Measurements from ENCODE around the gene TUSC2. TPM values are rescaled to one million over a fixed set of nuclear protein-coding genes. Genes with fewer than 3 reads are reported as not detected.

The TUSC2 gene
- total and polyA plus RNA-seq, 10 of the 15 experiments (the other 5 are each of a cell fraction or from before 2014, with no cell fraction given): 4.0 to 73.8 (median 34.3) TPM

GRCh38 chr3:50358911-50359759 lies 31.1 kb upstream of the TUSC2 start, which contains the start of gene TMEM115:
Gene TMEM115 (minus strand): TSS chr3:50359521. CDS start chr3:50359063, 458 bp downstream.
- Histone ChIP-seq H3K4me3 (peak within 1 kb of the TSS; percentile 78), H3K79me2 (ENCODE audit: control insufficient read depth, insufficient read depth, low read length) (peaks cover 33% of the 10 kb centered on the region), H3K27ac (ENCODE audit: control insufficient read depth, insufficient read depth) (peak within 1 kb of the TSS; percentile 63), H3K4me2 (ENCODE audit: control insufficient read depth, insufficient read depth) (peak within 1 kb of the TSS; percentile 97), H3K36me3 (ENCODE audit: control insufficient read depth in 2 of 2, insufficient read depth in 2 of 2, low read length in 1 of 2) (peaks cover 3 to 17% of the 10 kb centered on the region in 2 experiments; a peak in 2 of 4 replicates), H2AFZ (ENCODE audit: control insufficient read depth, low read depth, low read length) (peak within 1 kb of the TSS; percentile 99), H3K9me3 (replicated peaks; ENCODE audit: control insufficient read depth, insufficient read depth, low read length) (no peaks in the 10 kb centered on the region), H3K9ac (ENCODE audit: control insufficient read depth, insufficient read depth, low read length) (peak within 1 kb of the TSS; percentile 85), H3K27me3 (replicated peaks in 1 of 2; ENCODE audit: control insufficient read depth in 2 of 2, insufficient read depth in 2 of 2, low read length in 1 of 2) (no peaks in the 10 kb centered on the region), H4K20me1 (ENCODE audit: control insufficient read depth, insufficient read depth) (peaks cover 2% of the 10 kb centered on the region; the same call in 1 of the 2 replicates), H3K4me1 (ENCODE audit: control insufficient read depth, insufficient read depth, low read length) (peaks cover 18% of the 10 kb centered on the region)
- DNase-seq (ENCODE audit: low read depth, low spot score) (peak; percentile 93), ATAC-seq (peak; percentile 99), FAIRE-seq (peak; percentile 99)
- CTCF ChIA-PET: interaction anchor here (0.6 to 0.9 kb wide), 2 partner anchors 16 to 195 kb away, joined by 4 read pairs; no protein-coding TSS in a partner anchor
- in situ Hi-C loops (cut with MboI): loop anchor here (10.0 kb wide), 1 partner anchor 1026 kb away; the partner anchor contains the start of gene MANF
- RAD21 ChIA-PET (ENCODE audit: unreplicated experiment): no interaction called here
- WGBS (ENCODE audit: insufficient coverage, insufficient replicate concordance, low lambda C conversion rate, missing lambda C conversion rate): 1% methylated on average over 64 of the region's 64 CpGs
- POLR2A ChIA-PET: interaction anchor here (0.6 to 3.2 kb wide), 3 partner anchors 9 to 227 kb away, joined by 3 to 24 read pairs (median 5); partner anchors contain the start of genes CYB561D2 and NPRL2
- intact Hi-C loops (cut with micrococcal nuclease; ENCODE audit: unreplicated experiment): loop anchor here (1.0 kb wide), 1 partner anchor 8 kb away; no protein-coding TSS in a partner anchor
- SMC1A ChIA-PET (ENCODE audit: uncharacterized antibody, unreplicated experiment): interaction anchor here (0.5 to 1.0 kb wide), 3 partner anchors 9 to 1213 kb away, joined by 4 read pairs; partner anchors contain the start of genes CYB561D2 and NPRL2
- TSS peak; percentile 84 for BruUV-seq (replicated peaks)
- peak; percentile 93 for TF ChIP-seq CHD2 (IDR thresholded peaks at IDR 0.05; ENCODE audit: borderline replicate concordance, low read depth, low read length)
- peak; percentile 75 for TF ChIP-seq ELK1 (IDR thresholded peaks at IDR 0.05; ENCODE audit: low read depth, low read length)
- no peak for TF ChIP-seq CEBPB (IDR thresholded peaks at IDR 0.05; ENCODE audit: borderline replicate concordance in 1 of 2, low read depth in 2 of 2, low read length in 2 of 2)
- TF ChIP-seq BCLAF1 (IDR thresholded peaks at IDR 0.05): no peak
- TF ChIP-seq HCFC1 (IDR thresholded peaks at IDR 0.05; ENCODE audit: low read length): peak; percentile 100
- TF ChIP-seq ZBTB40 (IDR thresholded peaks at IDR 0.05; ENCODE audit: borderline replicate concordance): peak; percentile 94
- peak; percentile 98 for TF ChIP-seq RUNX3 (IDR thresholded peaks at IDR 0.05; ENCODE audit: low read length)
- 0 out of 2 replicates have a peak, but pooled peaks have one; percentile 41 for TF ChIP-seq TBL1XR1 (IDR thresholded peaks at IDR 0.05; ENCODE audit: low read depth, low read length)
- TF ChIP-seq ETV6 (conservative IDR thresholded peaks at IDR 0.05 in 1 of 2, IDR thresholded peaks at IDR 0.05 in 1 of 2; ENCODE audit: borderline replicate concordance in 1 of 2, low read depth in 1 of 2): no peak
- TF ChIP-seq ZNF384 (IDR thresholded peaks at IDR 0.05; ENCODE audit: borderline replicate concordance, low read depth, low read length): 0 out of 2 replicates have a peak, but pooled peaks have one; percentile 27
- 0 out of 2 replicates have a peak, but pooled peaks have one; percentile 29 for TF ChIP-seq NBN (IDR thresholded peaks at IDR 0.05)
- TF ChIP-seq TCF12 (IDR thresholded peaks at IDR 0.05; ENCODE audit: low read depth, low read length): 0 out of 2 replicates have a peak, but pooled peaks have one; percentile 37
- TF ChIP-seq POLR2AphosphoS2 (IDR thresholded peaks at IDR 0.05; ENCODE audit: low read depth, low read length): peak; percentile 72; the same call in 1 of the 2 replicates
